Smooth muscle cell (in vitro differentiated cells): ENCODE measurements around the gene TMEM37. TPM values are rescaled to one million over a fixed set of nuclear protein-coding genes. Genes with fewer than 3 reads are reported as not detected.

ENCODE experiments used
- DNase-seq: peaks from one replicate; lab custom pipeline; 2025; ENCODE audit not compliant: unreplicated experiment; lab: John Stamatoyannopoulos, UW
- H2AFZ ChIP-seq: fragments of 200-600 bp; sonication (generic); 2 replicates; pipeline ENCODE4 v1.6.0; 2016; ENCODE audit warnings: antibody characterized with exemption, low read depth, mild to moderate bottlenecking
- H3F3A ChIP-seq: fragments of 200-600 bp; sonication (generic); 2 replicates; pipeline ENCODE4 v1.6.0; 2017; ENCODE audit warnings: antibody characterized with exemption, low read depth
- H3K27ac ChIP-seq: fragments of 200-600 bp; sonication (generic); 2 replicates; pipeline ENCODE4 v1.5.1; 2016; ENCODE audit warnings: low read depth, mild to moderate bottlenecking
- H3K27me3 ChIP-seq: fragments of 200-600 bp; sonication (generic); 2 replicates; pipeline ENCODE4 v1.6.1; 2016; ENCODE audit warnings: low read depth, mild to moderate bottlenecking
- H3K36me3 ChIP-seq: fragments of 200-600 bp; sonication (generic); 2 replicates; pipeline ENCODE4 v1.5.1; 2016; ENCODE audit warnings: low read depth
- H3K4me1 ChIP-seq: fragments of 200-600 bp; sonication (generic); 2 replicates; pipeline ENCODE4 v1.5.1; 2016; ENCODE audit warnings: low read depth
- H3K4me2 ChIP-seq: fragments of 200-600 bp; sonication (generic); 2 replicates; pipeline ENCODE4 v1.6.0; 2016; ENCODE audit warnings: mild to moderate bottlenecking
- H3K4me3 ChIP-seq: fragments of 200-600 bp; sonication (generic); 2 replicates; pipeline ENCODE4 v1.5.1; 2016; ENCODE audit warnings: mild to moderate bottlenecking
- H3K79me2 ChIP-seq: fragments of 200-600 bp; sonication (generic); 2 replicates; pipeline ENCODE4 v1.6.0; 2016; ENCODE audit warnings: low read depth, mild to moderate bottlenecking
- H3K9ac ChIP-seq: fragments of 200-600 bp; sonication (generic); 2 replicates; pipeline ENCODE4 v1.6.0; 2016; ENCODE audit warnings: low read depth
- H3K9me3 ChIP-seq: fragments of 200-600 bp; sonication (generic); replicated peaks from 2 replicates; pipeline ENCODE4 v1.5.1; 2016; ENCODE audit warnings: low read depth
- H4K20me1 ChIP-seq: fragments of 200-600 bp; sonication (generic); 2 replicates; pipeline ENCODE4 v1.6.0; 2016; ENCODE audit warnings: low read depth
- WGBS: methylation state at CpG from one replicate; pipeline ENCODE4 v1.1.7; 2016; ENCODE audit warnings: low lambda C conversion rate; 5-methylcytosine and 5-hydroxymethylcytosine counted together
- polyA plus RNA-seq: library from polyadenylated mRNA; unstranded; fragments of >200 nt; fragmentation: Nextera tagmentation; extraction: Ambion mirVana; gene quantifications from 2 replicates; pipeline ENCODE4 v1.2.1, GENCODE V29; 2016
- total RNA-seq: library from RNA; depleted of rRNA; stranded (reverse); fragments of >200 nt; gene quantifications from 2 replicates; pipeline ENCODE4 v1.2.3, GENCODE V29; 2014
- TF ChIP-seq, protein P1 (sequence below): fragments of 200-600 bp; sonication (generic); IDR thresholded peaks from 2 replicates; pipeline ENCODE4 v1.5.1; 2017; ENCODE audit warnings: borderline replicate concordance, mild to moderate bottlenecking, antibody characterized with exemption; ENCODE audit not compliant: insufficient read depth, poor library complexity, severe bottlenecking

The TMEM37 gene
- total and polyA plus RNA-seq, 2 experiments from 2014 or later = 0.90 to 2.4 TPM

DNA sequence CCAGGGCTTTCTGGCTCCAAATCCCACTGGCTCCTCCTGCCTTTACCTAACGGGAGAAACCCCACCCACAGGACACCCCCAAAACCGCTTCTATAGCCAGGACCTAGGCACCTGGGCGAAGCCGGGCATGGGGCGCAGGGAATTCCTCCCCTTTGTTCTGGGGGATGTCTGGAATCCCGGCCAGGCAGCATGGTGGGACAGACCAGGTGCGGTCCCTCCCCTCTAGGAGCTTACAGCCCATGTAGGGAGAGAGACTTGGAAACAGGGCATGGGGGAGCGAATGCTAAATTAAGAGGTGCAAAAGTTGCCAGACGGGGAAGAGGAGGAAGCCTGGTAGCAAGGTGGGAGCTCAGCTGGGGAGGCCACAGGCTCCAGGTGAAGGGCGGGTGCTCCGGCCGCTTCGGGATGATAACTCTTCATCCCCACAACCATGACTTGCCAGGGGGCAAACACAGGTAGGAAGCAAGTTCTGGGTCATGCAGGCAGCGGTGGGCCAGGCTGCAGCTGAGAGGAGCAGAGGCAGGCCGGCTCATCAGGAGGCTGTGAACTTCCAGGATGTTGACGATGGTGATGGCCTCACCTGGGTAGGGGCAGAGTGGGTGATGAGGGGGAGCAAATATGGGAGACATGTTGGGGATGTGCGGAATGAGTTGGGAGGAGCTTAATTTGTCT lies 1.3 kb downstream of the TMEM37 start:
- peaks cover 4% of the 10 kb centered on the region for H3F3A ChIP-seq
- no peak overlapping the region for H3K27ac ChIP-seq
- peak overlapping the region; percentile 94 for H3K4me2 ChIP-seq
- H3K4me1 ChIP-seq = peaks cover 6% of the 10 kb centered on the region
- H3K79me2 ChIP-seq = no peaks in the 10 kb centered on the region
- no peak for DNase-seq
- no peaks in the 10 kb centered on the region for H3K9me3 ChIP-seq
- no peaks in the 10 kb centered on the region for H3K36me3 ChIP-seq
- WGBS = 90% methylated on average over 17 of the region's 17 CpGs
- TF ChIP-seq, protein P1, sequence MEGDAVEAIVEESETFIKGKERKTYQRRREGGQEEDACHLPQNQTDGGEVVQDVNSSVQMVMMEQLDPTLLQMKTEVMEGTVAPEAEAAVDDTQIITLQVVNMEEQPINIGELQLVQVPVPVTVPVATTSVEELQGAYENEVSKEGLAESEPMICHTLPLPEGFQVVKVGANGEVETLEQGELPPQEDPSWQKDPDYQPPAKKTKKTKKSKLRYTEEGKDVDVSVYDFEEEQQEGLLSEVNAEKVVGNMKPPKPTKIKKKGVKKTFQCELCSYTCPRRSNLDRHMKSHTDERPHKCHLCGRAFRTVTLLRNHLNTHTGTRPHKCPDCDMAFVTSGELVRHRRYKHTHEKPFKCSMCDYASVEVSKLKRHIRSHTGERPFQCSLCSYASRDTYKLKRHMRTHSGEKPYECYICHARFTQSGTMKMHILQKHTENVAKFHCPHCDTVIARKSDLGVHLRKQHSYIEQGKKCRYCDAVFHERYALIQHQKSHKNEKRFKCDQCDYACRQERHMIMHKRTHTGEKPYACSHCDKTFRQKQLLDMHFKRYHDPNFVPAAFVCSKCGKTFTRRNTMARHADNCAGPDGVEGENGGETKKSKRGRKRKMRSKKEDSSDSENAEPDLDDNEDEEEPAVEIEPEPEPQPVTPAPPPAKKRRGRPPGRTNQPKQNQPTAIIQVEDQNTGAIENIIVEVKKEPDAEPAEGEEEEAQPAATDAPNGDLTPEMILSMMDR = no peak
- no peak overlapping the region for H2AFZ ChIP-seq
- no peaks in the 10 kb centered on the region for H3K27me3 ChIP-seq
- no peak overlapping the region for H3K9ac ChIP-seq
- H3K4me3 ChIP-seq = peak overlapping the region; percentile 65
- no peaks in the 10 kb centered on the region for H4K20me1 ChIP-seq

DNA sequence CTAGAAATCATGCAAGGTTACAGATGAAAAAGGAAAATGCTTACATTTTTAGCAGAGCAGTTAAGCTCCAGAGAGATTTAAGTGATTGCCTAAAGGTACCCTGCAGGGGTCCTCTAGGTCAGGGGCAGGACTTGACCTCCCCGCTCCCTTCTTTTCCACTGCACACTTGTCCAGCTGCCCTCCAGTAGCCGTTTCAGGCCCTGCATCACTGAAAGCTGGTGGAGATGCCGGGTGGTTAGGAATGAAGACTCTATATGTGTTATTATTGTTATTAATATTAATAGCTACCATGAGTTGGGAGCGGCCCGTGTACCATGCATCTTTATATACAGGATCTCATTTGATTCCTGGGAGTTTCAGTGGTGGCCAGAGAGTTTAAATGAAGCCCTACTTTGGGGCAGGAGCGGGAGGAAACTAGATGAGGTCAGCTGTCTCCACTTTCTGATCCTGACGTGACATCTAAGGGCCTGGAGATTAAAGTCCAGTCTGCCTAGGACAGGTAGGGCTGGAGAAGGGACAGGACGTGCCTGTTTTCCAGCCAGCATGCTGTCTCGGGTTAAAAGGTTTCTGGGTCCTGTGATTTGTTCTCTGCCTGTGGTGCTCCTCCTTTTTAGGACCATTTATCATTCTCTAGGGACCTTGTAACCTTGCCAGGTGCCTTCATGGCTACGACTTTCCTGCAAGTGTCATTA lies 2.1 kb downstream of the TMEM37 start:
- Histone ChIP-seq H3F3A (peaks cover 4% of the 10 kb centered on the region), H3K27ac (no peak overlapping the region)
- WGBS = 85% methylated on average over 10 of the region's 10 CpGs

DNA sequence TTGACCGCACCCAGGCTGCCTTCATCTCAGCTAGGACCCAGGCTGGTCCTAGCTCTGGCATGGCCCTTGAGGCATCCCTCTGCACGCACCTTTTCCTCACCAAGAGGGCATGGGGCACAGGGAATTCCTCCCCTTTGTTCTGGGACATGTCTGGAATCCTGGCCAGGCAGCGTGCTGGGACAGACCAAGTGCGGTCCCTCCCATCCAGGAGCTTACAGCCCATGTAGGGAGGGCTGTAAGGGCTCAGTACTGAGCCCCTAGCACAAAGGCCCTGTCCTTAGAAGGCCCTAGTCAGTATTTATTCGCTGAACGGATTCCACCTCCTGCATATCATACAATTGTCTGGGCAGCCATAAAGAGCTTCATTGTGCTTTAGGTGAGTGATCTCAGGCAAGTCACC lies 3.0 kb downstream of the TMEM37 start:
- no peak for DNase-seq
- Histone ChIP-seq H4K20me1 (no peaks in the 10 kb centered on the region), H3F3A (peaks cover 4% of the 10 kb centered on the region), H3K9me3 (no peaks in the 10 kb centered on the region), H2AFZ (no peak overlapping the region), H3K79me2 (no peaks in the 10 kb centered on the region), H3K9ac (no peak overlapping the region), H3K4me3 (no peak overlapping the region), H3K4me1 (peaks cover 6% of the 10 kb centered on the region), H3K4me2 (no peak overlapping the region), H3K27ac (no peak overlapping the region), H3K36me3 (no peaks in the 10 kb centered on the region), H3K27me3 (no peaks in the 10 kb centered on the region)
- 79% methylated on average over 6 of the region's 6 CpGs for WGBS
- TF ChIP-seq, protein P1 = no peak

More for the DNA sequence above, 2.1 kb downstream of the TMEM37 start:
- Histone ChIP-seq H3K4me2 (no peak overlapping the region), H3K4me3 (peak overlapping the region; percentile 65), H3K27me3 (no peaks in the 10 kb centered on the region), H3K4me1 (peaks cover 6% of the 10 kb centered on the region), H3K9ac (no peak overlapping the region), H3K79me2 (no peaks in the 10 kb centered on the region), H4K20me1 (no peaks in the 10 kb centered on the region), H2AFZ (no peak overlapping the region), H3K9me3 (no peaks in the 10 kb centered on the region), H3K36me3 (no peaks in the 10 kb centered on the region)
- no peak for DNase-seq
- TF ChIP-seq, protein P1 = no peak
